WTC11 (cell line): Measurements from ENCODE around the gene PCBD2. TPM values are rescaled to one million over a fixed set of nuclear protein-coding genes. Genes with fewer than 3 reads are reported as not detected.

Experiments used
- CBFB ChIP-seq: sonication (generic); formaldehyde crosslinking; IDR thresholded peaks from 2 replicates; pipeline ENCODE4 v1.8.1; 2022; ENCODE audit warnings: mild to moderate bottlenecking, low read depth, missing genetic modification reagents
- CTCF ChIP-seq: fragments of 200-600 bp; IDR thresholded peaks from 2 replicates; pipeline ENCODE4 v1.8.0; 2022; ENCODE audit warnings: antibody characterized with exemption
- ELF4 ChIP-seq: sonication (generic); formaldehyde crosslinking; IDR thresholded peaks from 2 replicates; pipeline ENCODE4 v1.8.1; 2022; ENCODE audit warnings: low read depth, mild to moderate bottlenecking, moderate library complexity, missing genetic modification reagents
- EMX1 ChIP-seq: fragments of 250-450 bp; sonication (Bioruptor Pico); IDR thresholded peaks from 2 replicates; pipeline ENCODE4 v1.8.0; 2021; ENCODE audit warnings: mild to moderate bottlenecking
- FOXP1 ChIP-seq: sonication (generic); formaldehyde crosslinking; IDR thresholded peaks from 2 replicates; pipeline ENCODE4 v1.8.0; 2022; ENCODE audit warnings: missing genetic modification reagents, mild to moderate bottlenecking, moderate library complexity, borderline replicate concordance
- HMGXB4 ChIP-seq: sonication (generic); formaldehyde crosslinking; IDR thresholded peaks from 2 replicates; pipeline ENCODE4 v1.8.1; 2023; ENCODE audit warnings: mild to moderate bottlenecking, moderate library complexity, missing genetic modification reagents
- KAT7 ChIP-seq: sonication (generic); formaldehyde crosslinking; IDR thresholded peaks from 2 replicates; pipeline ENCODE4 v1.8.1; 2023; ENCODE audit warnings: missing genetic modification reagents, mild to moderate bottlenecking, borderline replicate concordance
- MAX ChIP-seq: sonication (generic); formaldehyde crosslinking; IDR thresholded peaks from 2 replicates; pipeline ENCODE4 v1.8.0; 2022; ENCODE audit warnings: mild to moderate bottlenecking, missing genetic modification reagents
- PRDM15 ChIP-seq: sonication (generic); formaldehyde crosslinking; IDR thresholded peaks from 2 replicates; pipeline ENCODE4 v1.8.0; 2022; ENCODE audit warnings: missing genetic modification reagents
- RORB ChIP-seq: fragments of 250-450 bp; sonication (Bioruptor Pico); IDR thresholded peaks from 2 replicates; pipeline ENCODE4 v1.9.0; 2021; ENCODE audit warnings: mild to moderate bottlenecking
- SMAD4 ChIP-seq: sonication (generic); formaldehyde crosslinking; IDR thresholded peaks from 2 replicates; pipeline ENCODE4 v1.8.0; 2022; ENCODE audit warnings: mild to moderate bottlenecking, missing genetic modification reagents
- SOX15 ChIP-seq: fragments of 250-450 bp; sonication (Bioruptor Pico); IDR thresholded peaks from 2 replicates; pipeline ENCODE4 v1.9.0; 2021; ENCODE audit warnings: mild to moderate bottlenecking
- SP1 ChIP-seq: sonication (generic); formaldehyde crosslinking; conservative IDR thresholded peaks from 2 replicates; pipeline ENCODE4 v1.8.1; 2022; ENCODE audit warnings: missing genetic modification reagents
- STAT6 ChIP-seq: sonication (generic); formaldehyde crosslinking; conservative IDR thresholded peaks from 2 replicates; pipeline ENCODE4 v1.8.1; 2023; ENCODE audit warnings: mild to moderate bottlenecking, low read depth, missing genetic modification reagents, moderate library complexity
- USF1 ChIP-seq: sonication (generic); formaldehyde crosslinking; IDR thresholded peaks from 2 replicates; pipeline ENCODE4 v1.8.0; 2022; ENCODE audit warnings: mild to moderate bottlenecking, missing genetic modification reagents
- USF2 ChIP-seq: sonication (generic); formaldehyde crosslinking; IDR thresholded peaks from 2 replicates; pipeline ENCODE4 v1.8.1; 2023; ENCODE audit warnings: mild to moderate bottlenecking, missing genetic modification reagents, moderate library complexity
- ZNF423 ChIP-seq: fragments of 250-450 bp; sonication (Bioruptor Pico); IDR thresholded peaks from 2 replicates; pipeline ENCODE4 v2.1.2; 2022; ENCODE audit warnings: mild to moderate bottlenecking, moderate library complexity
- ZNF425 ChIP-seq: fragments of 250-450 bp; sonication (Bioruptor Pico); conservative IDR thresholded peaks from 2 replicates; pipeline ENCODE4 v1.9.0; 2021; ENCODE audit warnings: mild to moderate bottlenecking
- ZNF671 ChIP-seq: fragments of 250-450 bp; sonication (Bioruptor Pico); IDR thresholded peaks from 2 replicates; pipeline ENCODE4 v1.8.0; 2021; ENCODE audit warnings: mild to moderate bottlenecking
- total RNA-seq: library from RNA; stranded (reverse); gene quantifications from 3 replicates; pipeline ENCODE4 v1.2.3, GENCODE V29; 2021

Gene PCBD2
- total RNA-seq, 1 experiment from 2014 or later: 9.9 TPM

GRCh38 chr5:134873987-134874830 is 30.7 kb upstream of the PCBD2 start, which contains the start of gene TXNDC15 (continued):
- TF ChIP-seq SP1: peak; percentile 74; the same call in 1 of the 2 replicates
- TF ChIP-seq USF1 (CRISPR knock-in tag): 0 out of 2 replicates have a peak, but pooled peaks have one; percentile 43
- TF ChIP-seq USF2 (CRISPR knock-in tag): no peak
- no peak for TF ChIP-seq SOX15 (CRISPR knock-in tag)
- peak; percentile 72; the same call in 1 of the 2 replicates for TF ChIP-seq HMGXB4 (CRISPR knock-in tag)
- TF ChIP-seq EMX1 (CRISPR knock-in tag): no peak
- no peak for TF ChIP-seq CTCF
- TF ChIP-seq ZNF671 (CRISPR knock-in tag): no peak
- TF ChIP-seq RORB (CRISPR knock-in tag): no peak
- no peak for TF ChIP-seq KAT7 (CRISPR knock-in tag)
- TF ChIP-seq FOXP1 (CRISPR knock-in tag): peak; percentile 76
- TF ChIP-seq SMAD4 (CRISPR knock-in tag): no peak
- TF ChIP-seq CBFB (CRISPR knock-in tag): peak; percentile 72; the same call in 1 of the 2 replicates
- TF ChIP-seq MAX (CRISPR knock-in tag): peak; percentile 89
- no peak for TF ChIP-seq STAT6 (CRISPR knock-in tag)
- peak; percentile 47; the same call in 1 of the 2 replicates for TF ChIP-seq ELF4 (CRISPR knock-in tag)
- TF ChIP-seq ZNF425 (CRISPR knock-in tag): no peak
- TF ChIP-seq PRDM15 (CRISPR knock-in tag): no peak
- TF ChIP-seq ZNF423 (CRISPR knock-in tag): no peak
